Stimulated activated CD8-positive, alpha-beta memory T cell treated with anti-CD3 and anti-CD28 coated beads, Interleukin-2, amount 100 ng/mL, for 1 hour (primary cell): ENCODE data around the gene FGD5.

Experiments used
- DNase-seq, 2 donors: peaks; one replicate each; pipeline ENCODE4 v3.0.0-alpha.2; 2020; ENCODE audit warnings: low read depth in 2 of 2

FGD5 gene

DNA sequence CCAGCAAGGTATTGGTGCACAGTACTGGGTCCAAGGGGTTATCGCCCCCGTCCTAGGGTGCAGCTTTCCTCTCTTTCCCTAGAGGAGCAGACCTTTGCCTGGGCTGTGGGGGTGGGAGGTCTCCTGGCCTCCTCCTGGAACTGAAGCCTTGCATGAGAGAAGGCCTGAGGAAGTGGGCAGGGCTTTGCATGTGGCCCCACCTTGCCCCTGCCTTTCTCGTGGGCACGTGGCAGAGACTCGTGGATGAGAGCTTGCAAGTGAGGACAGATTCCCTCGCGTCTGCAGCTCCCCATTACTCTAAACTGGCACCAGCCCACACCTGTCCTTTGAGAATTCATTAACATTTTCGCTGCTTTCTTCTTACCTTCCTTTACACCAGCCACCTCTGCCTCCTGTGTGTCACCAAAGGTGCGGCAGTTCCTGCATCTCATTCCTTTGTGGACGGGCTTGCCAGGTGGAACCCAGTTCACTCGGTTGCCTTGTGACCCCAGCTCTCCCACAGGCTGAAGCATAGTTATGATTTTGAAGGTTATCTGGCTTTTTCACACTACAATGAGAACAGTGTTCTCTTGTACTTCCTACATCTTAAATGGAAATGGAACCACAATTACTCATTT lies 87.7 kb downstream of the FGD5 start:
- DNase-seq = no peak

GRCh38 chr3:14907043-14907966 lies 88.5 kb downstream of the FGD5 start:
- no peak for DNase-seq

DNA sequence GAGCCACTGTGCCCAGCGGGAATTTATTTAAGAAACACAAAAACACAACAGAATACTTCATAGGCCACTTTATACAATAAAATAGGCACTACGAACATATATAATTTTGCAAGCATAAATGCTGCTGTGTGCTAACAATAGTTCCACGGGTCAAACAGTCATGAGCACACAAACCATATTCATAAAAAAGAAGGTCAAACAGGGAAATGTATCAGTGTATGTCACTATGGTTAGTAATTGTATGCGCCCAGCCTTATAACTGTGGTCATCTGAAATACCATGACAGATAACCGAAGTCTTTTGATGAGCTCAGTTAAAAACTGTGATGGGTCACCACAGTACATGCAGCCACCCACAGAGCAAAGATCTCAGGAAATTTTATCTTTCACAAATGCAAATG lies 90.5 kb downstream of the FGD5 start:
- DNase-seq = no peak

GRCh38 chr3:14911651-14912050 lies 92.9 kb downstream of the FGD5 start:
- no peak for DNase-seq

DNA sequence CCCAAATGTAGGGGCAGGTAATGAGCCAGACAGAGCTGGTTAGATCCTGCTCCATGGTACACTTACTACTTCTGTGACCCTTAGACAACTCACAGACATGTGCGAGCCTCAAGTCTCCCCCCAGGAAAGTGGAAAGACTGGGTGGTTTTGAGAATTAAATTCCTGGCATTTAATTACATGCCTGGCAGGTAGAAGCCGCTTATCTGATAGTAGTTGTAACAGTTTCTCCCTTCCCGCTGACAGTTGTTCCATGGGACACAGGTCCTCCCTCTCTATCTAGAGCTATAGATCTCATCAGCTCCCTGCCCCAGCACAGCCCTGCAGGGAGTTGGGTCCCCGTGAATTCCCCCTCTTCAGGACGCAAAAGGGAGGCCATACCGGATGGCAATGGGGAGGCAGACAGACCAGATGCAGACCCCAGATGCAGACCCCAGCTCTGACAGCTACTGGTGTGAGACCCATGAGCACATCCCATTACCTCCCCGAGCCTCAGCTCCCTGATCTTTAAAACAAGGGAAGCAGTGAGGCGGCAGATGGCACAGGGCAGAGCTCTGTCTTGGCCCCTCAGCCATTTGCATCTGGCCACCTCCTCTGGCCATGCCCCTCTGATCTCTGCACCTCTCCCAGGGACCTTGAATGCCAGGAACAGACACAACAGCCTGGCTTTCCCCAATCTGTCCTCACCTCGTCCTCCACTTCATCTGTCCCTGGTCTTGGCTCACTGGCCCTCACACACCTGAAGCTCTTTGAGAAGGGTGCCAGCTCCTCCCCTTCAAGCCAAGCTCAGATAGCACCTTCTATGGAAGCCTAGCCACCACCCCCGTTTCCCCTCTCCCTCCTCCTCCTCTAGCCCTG lies 94.5 kb downstream of the FGD5 start:
- DNase-seq = no peak

DNA sequence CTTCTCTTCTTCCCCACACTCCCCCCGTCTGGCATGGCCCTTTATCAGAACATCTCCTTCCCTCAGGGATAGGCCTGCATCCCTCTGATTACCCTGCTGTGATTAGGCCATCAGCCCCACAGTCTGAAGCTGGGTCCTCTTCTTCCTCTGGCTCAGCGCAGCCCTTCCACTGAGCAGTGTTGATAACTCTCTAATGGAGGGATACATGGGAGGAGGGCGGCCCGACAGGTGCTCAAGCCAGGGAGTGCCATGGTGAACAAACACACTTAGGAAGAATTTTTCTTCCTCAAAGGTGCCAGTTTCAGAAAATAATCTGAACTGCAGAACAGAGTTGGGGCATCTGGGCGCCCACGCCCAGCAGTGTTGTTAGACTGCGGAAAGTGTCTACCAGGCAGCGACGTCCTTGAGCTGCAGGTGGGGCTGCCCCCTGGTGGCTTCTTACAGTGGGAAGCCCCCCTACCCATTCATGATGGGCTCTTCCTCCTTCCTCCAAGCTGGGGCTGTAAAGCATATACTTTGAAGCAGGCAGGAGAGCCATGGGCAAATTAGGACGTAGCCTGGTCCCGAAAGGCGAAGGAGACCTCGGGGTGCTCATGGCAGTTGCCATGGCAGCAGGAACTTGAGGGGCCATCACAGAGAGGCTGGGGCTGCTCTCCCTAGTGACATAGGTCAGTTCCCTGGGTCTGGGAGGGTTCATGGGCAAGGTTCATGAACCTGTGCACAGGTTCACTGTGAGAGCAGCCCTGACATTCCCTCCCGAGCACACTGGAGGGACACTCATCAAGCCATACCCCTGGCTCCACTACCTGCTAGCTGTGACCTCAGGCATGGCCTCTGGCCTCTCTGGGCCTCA lies 95.4 kb downstream of the FGD5 start:
- DNase-seq = no peak

- DNase-seq = no peak
Observed at GRCh38 chr3:14914779-14915117, 96.0 kb downstream of the FGD5 start.

DNA sequence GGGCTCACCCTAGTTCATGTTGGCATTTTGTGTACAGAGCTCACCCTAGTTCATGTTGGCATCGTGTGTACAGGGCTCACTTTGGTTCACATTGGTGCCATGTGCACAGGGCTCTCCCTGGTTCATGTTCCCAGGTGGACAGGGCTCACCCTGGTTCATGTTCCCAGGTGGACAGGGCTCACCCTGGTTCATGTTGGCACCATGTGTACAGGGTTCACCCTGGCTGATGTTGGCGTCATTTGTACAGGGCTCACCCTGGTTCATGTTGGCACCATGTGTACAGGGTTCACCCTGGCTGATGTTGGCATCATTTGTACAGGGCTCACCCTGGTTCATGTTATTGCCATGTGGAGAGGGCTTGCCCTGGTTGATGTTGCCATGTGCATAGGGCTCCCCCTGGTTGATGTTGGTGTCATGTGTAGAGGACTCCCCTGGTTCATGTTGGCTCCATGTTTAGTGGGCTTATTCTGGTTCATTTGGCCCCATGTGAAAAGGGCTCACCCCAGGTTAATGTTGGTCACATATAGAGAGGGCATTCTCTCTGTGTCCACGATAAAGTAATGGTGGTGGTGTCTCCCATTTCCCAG lies 97.0 kb downstream of the FGD5 start:
- DNase-seq = no peak

- no peak for DNase-seq
Observed at GRCh38 chr3:14918356-14918860, 99.6 kb downstream of the FGD5 start.

DNA sequence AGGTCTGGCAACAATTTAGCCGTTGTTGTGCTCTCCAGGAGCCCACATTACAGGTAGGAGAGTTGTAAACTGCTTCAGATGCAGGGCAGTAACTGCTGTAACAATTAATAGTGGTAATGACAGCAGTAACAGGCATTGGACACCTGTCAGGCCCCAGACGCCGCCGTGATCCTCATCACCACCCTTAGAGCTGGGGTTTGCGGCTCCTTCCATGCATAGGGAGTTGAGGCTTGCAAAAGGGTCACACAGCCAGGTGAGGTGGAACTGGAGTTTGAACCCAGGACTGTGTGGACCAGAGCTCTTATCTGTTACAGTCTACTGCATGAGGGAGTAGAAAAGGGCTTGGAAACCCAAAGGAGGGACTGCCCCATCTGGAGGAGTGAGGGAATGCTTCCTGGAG lies 101.8 kb downstream of the FGD5 start:
- DNase-seq = no peak

DNA sequence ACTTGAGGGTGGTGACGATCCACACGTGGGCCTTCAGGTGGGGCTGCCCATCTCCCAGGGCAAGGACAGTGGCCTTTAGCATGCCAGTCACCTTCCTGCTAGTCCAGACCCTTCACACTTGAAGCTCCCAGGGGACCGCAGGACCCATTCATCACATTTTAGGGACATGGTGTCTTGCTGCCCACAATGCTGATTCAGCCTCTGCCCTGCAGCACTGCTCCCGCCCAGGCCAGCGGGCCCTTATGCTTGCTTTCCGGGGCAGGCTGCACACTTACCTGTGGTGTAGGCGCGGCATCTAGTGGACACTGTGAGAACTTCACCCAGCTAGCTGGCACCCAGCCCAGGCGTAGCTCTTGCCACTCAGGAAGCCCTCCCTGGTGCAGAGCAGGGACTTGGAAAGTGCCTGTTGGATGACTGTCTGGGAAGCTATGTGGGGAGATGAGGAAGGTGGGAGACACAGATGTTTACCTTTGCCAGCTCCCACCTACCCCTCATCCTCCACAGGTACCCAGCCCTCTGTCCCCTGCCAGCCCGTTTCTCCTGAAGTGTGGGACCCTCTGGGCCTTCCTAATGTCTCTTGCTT lies 102.4 kb downstream of the FGD5 start:
- DNase-seq = peak; percentile 53 to 72

- no peak for DNase-seq
Observed at GRCh38 chr3:14921811-14922705, 103.3 kb downstream of the FGD5 start.

DNA sequence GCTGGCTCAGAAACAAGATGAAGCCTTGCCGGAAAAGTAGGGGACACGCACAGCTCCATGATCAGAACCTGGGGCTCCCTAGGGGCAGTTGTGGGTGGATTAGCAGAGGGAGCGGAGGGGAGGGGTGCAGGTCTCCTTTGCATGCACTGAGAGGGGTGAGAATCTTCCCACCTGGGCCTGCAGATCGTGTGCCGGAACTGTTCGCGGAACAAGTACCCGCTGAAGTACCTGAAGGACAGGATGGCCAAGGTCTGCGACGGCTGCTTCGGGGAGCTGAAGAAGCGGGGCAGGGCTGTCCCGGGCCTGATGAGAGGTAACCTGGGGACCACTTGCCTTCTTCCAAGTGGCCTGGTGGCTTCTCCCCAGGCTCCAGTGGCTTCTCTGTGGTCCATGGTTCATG lies 104.1 kb downstream of the FGD5 start:
- DNase-seq = no peak

GRCh38 chr3:14923476-14923875 lies 104.7 kb downstream of the FGD5 start:
- no peak for DNase-seq

DNA sequence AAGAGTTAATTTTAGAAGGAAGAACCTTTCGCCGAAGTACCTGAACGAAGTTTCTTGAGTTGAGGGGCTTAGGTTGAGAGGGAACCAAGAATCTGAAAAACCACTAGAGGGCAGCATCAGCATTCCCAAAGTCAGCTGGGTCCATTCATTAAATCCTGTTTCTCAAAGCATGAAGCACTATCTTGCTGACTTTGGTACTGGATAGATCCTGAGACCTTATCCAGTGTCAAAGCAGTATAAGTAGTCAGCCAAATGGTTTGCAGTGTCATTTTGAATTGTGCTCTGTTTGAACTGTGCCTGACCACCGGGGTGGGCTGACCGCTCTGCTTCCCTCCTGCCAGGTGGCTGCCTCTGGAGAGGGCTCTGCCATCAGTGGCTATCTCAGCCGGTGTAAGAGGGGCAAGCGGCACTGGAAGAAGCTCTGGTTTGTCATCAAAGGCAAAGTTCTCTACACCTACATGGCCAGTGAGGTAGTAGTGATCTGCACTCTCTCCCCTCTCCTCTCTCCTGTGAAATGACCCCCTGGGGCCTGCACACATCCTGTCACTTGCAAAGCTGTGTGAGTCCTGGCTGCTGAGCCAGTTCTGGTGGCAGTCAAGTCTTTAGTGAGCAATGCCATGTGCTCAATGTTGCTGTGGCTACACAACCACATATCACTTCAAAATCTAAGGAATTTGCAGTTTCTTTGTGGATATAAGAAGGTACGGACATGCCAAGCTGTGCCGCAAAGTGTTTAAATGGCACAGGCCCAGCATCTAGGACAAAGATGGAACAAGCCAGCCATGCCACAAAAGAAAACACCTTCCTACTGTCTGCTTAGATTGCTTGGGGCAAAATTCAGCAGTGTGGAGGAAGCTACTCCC lies 107.2 kb downstream of the FGD5 start:
- DNase-seq = no peak

- DNase-seq = no peak
Observed at GRCh38 chr3:14926592-14926991, 107.8 kb downstream of the FGD5 start.

DNA sequence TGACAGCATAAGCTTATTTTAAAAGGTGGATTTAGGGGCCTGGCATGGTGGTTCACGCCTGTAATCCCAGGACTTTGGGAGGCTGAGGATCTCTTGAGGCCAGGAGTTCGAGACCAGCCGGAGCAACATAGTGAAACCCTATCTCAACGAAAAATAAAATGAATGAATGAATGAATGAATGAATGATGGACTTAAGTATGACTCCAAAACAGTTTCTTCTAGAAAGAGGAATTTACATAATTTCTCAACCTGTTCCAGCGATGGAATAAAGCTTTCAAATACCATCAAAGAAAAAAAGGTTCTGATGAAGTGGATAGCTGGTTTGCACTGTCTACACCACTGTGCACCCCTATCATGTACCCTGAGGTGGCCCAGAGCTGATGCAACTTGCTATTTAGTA lies 108.5 kb downstream of the FGD5 start:
- no peak for DNase-seq

GRCh38 chr3:14929310-14930074 lies 110.7 kb downstream of the FGD5 start:
- DNase-seq = no peak
